ENCODE measurements around the gene PTPRZ1.

- no peak for TF ChIP-seq CTCF (IDR thresholded peaks at IDR 0.05)
- TF ChIP-seq POLR2A (IDR thresholded peaks at IDR 0.05): no peak
- TF ChIP-seq EP300 (IDR thresholded peaks at IDR 0.05): no peak
Measured at GRCh38 chr7:121904120-121904519, 31.2 kb downstream of the PTPRZ1 start.
